PC-9 (cell line): ENCODE data around the gene MCM8. TPM values are rescaled to one million over a fixed set of nuclear protein-coding genes. Genes with fewer than 3 reads are reported as not detected.

Experiments
- BruUV-seq: library from RNA; stranded (reverse); fragments of 400-500 nt; replicated peaks from 2 replicates; lab custom pipeline; 2021; lab: Mats Ljungman, UMichigan
- CTCF ChIA-PET: fragments of 300-600 bp; sonication (Branson Sonifier 250); formaldehyde crosslinking; loops from one replicate; lab custom pipeline; 2022; ENCODE audit warnings: antibody characterized with exemption; lab: Charles Lee
- POLR2A ChIA-PET: fragments of 300-600 bp; sonication (Branson Sonifier 250); formaldehyde crosslinking; loops from one replicate; lab custom pipeline; 2022; ENCODE audit warnings: antibody characterized with exemption; ENCODE audit not compliant: unreplicated experiment; lab: Charles Lee
- DNase-seq, 2 experiments: peaks; one replicate each; pipeline versions ENCODE4 v3.0.0 to v3.0.0-alpha.2; 2015 to 2022; ENCODE audit warnings: mixed read lengths in 1 of 2
- H2AFZ ChIP-seq: fragments of 200-600 bp; sonication (generic); 2 replicates; pipeline ENCODE4 v1.8.1; 2017; ENCODE audit warnings: antibody characterized with exemption
- H3F3A ChIP-seq: fragments of 200-600 bp; sonication (generic); 2 replicates; pipeline ENCODE4 v1.8.1; 2017; ENCODE audit warnings: antibody characterized with exemption, mild to moderate bottlenecking, low read depth; ENCODE audit not compliant: insufficient read depth
- H3K27ac ChIP-seq: fragments of 200-600 bp; sonication (generic); 2 replicates; pipeline ENCODE4 v1.6.1; 2016; ENCODE audit warnings: mixed run types
- H3K27me3 ChIP-seq: fragments of 200-600 bp; sonication (generic); 2 replicates; pipeline ENCODE4 v1.6.1; 2016; ENCODE audit warnings: low read depth, mixed run types; ENCODE audit not compliant: insufficient read depth
- H3K36me3 ChIP-seq: fragments of 200-600 bp; sonication (generic); 2 replicates; pipeline ENCODE4 v1.6.1; 2016; ENCODE audit warnings: low read depth, mixed run types
- H3K4me1 ChIP-seq: fragments of 200-600 bp; sonication (generic); replicated peaks from 2 replicates; pipeline ENCODE4 v1.6.1; 2016; ENCODE audit warnings: mixed run types; ENCODE audit not compliant: insufficient read depth
- H3K4me2 ChIP-seq: fragments of 200-600 bp; sonication (generic); 2 replicates; pipeline ENCODE4 v1.6.1; 2017; ENCODE audit warnings: mixed run types
- H3K4me3 ChIP-seq: fragments of 200-600 bp; sonication (generic); 2 replicates; pipeline ENCODE4 v1.6.1; 2016; ENCODE audit warnings: mixed run types
- H3K79me2 ChIP-seq: fragments of 200-600 bp; sonication (generic); 2 replicates; pipeline ENCODE4 v1.6.1; 2017; ENCODE audit warnings: low read depth, mixed run types
- H3K9me2 ChIP-seq: fragments of 200-600 bp; sonication (generic); 2 replicates; pipeline ENCODE4 v1.8.1; 2017; ENCODE audit warnings: mild to moderate bottlenecking; ENCODE audit not compliant: insufficient read depth
- H3K9me3 ChIP-seq: fragments of 200-600 bp; sonication (generic); 2 replicates; pipeline ENCODE4 v1.8.1; 2016; ENCODE audit warnings: low read depth; ENCODE audit not compliant: insufficient read depth
- H4K20me1 ChIP-seq: fragments of 200-600 bp; sonication (generic); 2 replicates; pipeline ENCODE4 v1.8.1; 2017; ENCODE audit not compliant: insufficient read depth
- EZH2 ChIP-seq: fragments of 200-600 bp; sonication (generic); IDR thresholded peaks from 2 replicates; pipeline ENCODE4 v1.8.0; 2017; ENCODE audit warnings: antibody characterized with exemption, low read depth
- intact Hi-C: fragments of 100-400 bp; cut with micrococcal nuclease; formaldehyde crosslinking; loops from one replicate; pipeline ENCODE4 v1.10.0; 2022; ENCODE audit not compliant: unreplicated experiment
- total RNA-seq: library from RNA; stranded (reverse); gene quantifications from 2 replicates; pipeline ENCODE4 v1.2.3, GENCODE V29; 2021
- TF ChIP-seq, protein P1 (sequence below): fragments of 200-600 bp; sonication (generic); conservative IDR thresholded peaks from 2 replicates; pipeline ENCODE4 v1.6.1; 2017; ENCODE audit warnings: mixed run types, antibody characterized with exemption, mild to moderate bottlenecking, moderate library complexity

MCM8 gene
- total RNA-seq, 1 experiment from 2014 or later = 22.4 TPM

- TF ChIP-seq, protein P1, sequence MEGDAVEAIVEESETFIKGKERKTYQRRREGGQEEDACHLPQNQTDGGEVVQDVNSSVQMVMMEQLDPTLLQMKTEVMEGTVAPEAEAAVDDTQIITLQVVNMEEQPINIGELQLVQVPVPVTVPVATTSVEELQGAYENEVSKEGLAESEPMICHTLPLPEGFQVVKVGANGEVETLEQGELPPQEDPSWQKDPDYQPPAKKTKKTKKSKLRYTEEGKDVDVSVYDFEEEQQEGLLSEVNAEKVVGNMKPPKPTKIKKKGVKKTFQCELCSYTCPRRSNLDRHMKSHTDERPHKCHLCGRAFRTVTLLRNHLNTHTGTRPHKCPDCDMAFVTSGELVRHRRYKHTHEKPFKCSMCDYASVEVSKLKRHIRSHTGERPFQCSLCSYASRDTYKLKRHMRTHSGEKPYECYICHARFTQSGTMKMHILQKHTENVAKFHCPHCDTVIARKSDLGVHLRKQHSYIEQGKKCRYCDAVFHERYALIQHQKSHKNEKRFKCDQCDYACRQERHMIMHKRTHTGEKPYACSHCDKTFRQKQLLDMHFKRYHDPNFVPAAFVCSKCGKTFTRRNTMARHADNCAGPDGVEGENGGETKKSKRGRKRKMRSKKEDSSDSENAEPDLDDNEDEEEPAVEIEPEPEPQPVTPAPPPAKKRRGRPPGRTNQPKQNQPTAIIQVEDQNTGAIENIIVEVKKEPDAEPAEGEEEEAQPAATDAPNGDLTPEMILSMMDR = no peak
- no peak for TF ChIP-seq EZH2
- Histone ChIP-seq H3K4me2 (no peak overlapping the region), H2AFZ (no peak overlapping the region), H3K4me3 (no peak overlapping the region), H3K9me3 (no peaks in the 10 kb centered on the region), H3K4me1 (no peaks in the 10 kb centered on the region), H4K20me1 (no peaks in the 10 kb centered on the region; the same call in none of the 2 replicates), H3K9me2 (no peaks in the 10 kb centered on the region), H3K36me3 (peaks cover 22% of the 10 kb centered on the region), H3K27me3 (no peaks in the 10 kb centered on the region), H3F3A (no peaks in the 10 kb centered on the region), H3K27ac (no peak overlapping the region), H3K79me2 (peaks cover 16% of the 10 kb centered on the region)
- intact Hi-C loops = no loop called here
- no peak for DNase-seq
- ChIA-PET POLR2A (no interaction called here), CTCF (no interaction called here)
- BruUV-seq = no TSS peak
These were observed 67.4 kb downstream of the MCM8 start for GRCh38 chr20:6017880-6018279.

DNA sequence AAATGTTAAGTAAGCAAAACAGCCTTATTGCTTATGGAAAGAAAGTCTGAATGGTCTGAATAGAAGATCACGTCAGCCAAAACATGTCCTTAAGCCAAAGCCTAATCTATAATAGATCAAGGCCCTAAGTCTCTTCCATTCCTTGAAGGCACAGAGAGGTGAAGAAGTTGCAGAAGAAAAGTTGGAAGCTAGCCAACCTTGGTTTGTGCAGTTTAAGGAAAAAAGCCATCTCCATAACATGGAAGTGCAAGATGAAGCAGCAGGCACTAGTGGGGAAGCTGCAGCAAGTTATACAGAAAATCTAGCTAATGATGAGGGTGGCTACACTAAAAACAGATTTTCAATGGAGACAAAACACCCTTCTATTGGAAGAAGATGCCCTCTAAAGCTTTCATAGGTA is 74.3 kb downstream of the MCM8 start:
- no TSS peak for BruUV-seq
- Histone ChIP-seq H3K4me2 (no peak overlapping the region), H3K9me2 (no peaks in the 10 kb centered on the region), H3K79me2 (peaks cover 12% of the 10 kb centered on the region; the same call in 1 of the 2 replicates), H3F3A (no peaks in the 10 kb centered on the region), H3K27ac (no peak overlapping the region), H3K4me1 (no peaks in the 10 kb centered on the region), H3K27me3 (no peaks in the 10 kb centered on the region), H3K9me3 (0 out of 2 replicates have a peak, but pooled peaks cover 4% of the 10 kb centered on the region), H4K20me1 (peaks cover 4% of the 10 kb centered on the region; the same call in 1 of the 2 replicates), H3K36me3 (peaks cover 25% of the 10 kb centered on the region), H3K4me3 (no peak overlapping the region), H2AFZ (no peak overlapping the region)
- POLR2A ChIA-PET = no interaction called here
- intact Hi-C loops = no loop called here
- no peak for DNase-seq
- CTCF ChIA-PET = no interaction called here
- no peak for TF ChIP-seq EZH2
- TF ChIP-seq, protein P1 = no peak

- peaks cover 25% of the 10 kb centered on the region for H3K36me3 ChIP-seq
- 0 out of 2 replicates have a peak, but pooled peaks cover 4% of the 10 kb centered on the region for H3K9me3 ChIP-seq
- peaks cover 12% of the 10 kb centered on the region; the same call in 1 of the 2 replicates for H3K79me2 ChIP-seq
- H2AFZ ChIP-seq = no peak overlapping the region
- H3K27me3 ChIP-seq = no peaks in the 10 kb centered on the region
- no TSS peak for BruUV-seq
- CTCF ChIA-PET = no interaction called here
- POLR2A ChIA-PET = no interaction called here
- intact Hi-C loops = no loop called here
- H4K20me1 ChIP-seq = peaks cover 9% of the 10 kb centered on the region; the same call in 1 of the 2 replicates
- H3K4me1 ChIP-seq = no peaks in the 10 kb centered on the region
- no peaks in the 10 kb centered on the region for H3K9me2 ChIP-seq
- TF ChIP-seq EZH2 = no peak
- H3K4me3 ChIP-seq = no peak overlapping the region
- no peaks in the 10 kb centered on the region for H3F3A ChIP-seq
- no peak overlapping the region for H3K4me2 ChIP-seq
- no peak overlapping the region for H3K27ac ChIP-seq
- DNase-seq = no peak
These were observed 75.6 kb downstream of the MCM8 start for GRCh38 chr20:6026051-6026450.

GRCh38 chr20:6028818-6029217 is 78.4 kb downstream of the MCM8 start:
- Histone ChIP-seq H3K36me3 (peaks cover 18% of the 10 kb centered on the region), H3K4me2 (no peak overlapping the region), H3K4me1 (no peaks in the 10 kb centered on the region), H3K4me3 (no peak overlapping the region), H2AFZ (no peak overlapping the region), H3K27me3 (no peaks in the 10 kb centered on the region), H3F3A (no peaks in the 10 kb centered on the region), H4K20me1 (peaks cover 9% of the 10 kb centered on the region; the same call in 1 of the 2 replicates), H3K27ac (no peak overlapping the region), H3K9me3 (0 out of 2 replicates have a peak, but pooled peaks cover 4% of the 10 kb centered on the region), H3K9me2 (no peaks in the 10 kb centered on the region), H3K79me2 (peaks cover 11% of the 10 kb centered on the region; the same call in 1 of the 2 replicates)
- intact Hi-C loops = no loop called here
- CTCF ChIA-PET = no interaction called here
- POLR2A ChIA-PET = no interaction called here
- TF ChIP-seq EZH2 = no peak
- TF ChIP-seq, protein P1 = no peak
- DNase-seq = no peak
- BruUV-seq = no TSS peak
